Ramos (cell line): ENCODE measurements around the gene FAM180A.
"Not testable (repeated sequence)": the region's sequence is repeated elsewhere in the genome, so short reads cannot be mapped to it uniquely, and the experiment has no call there.

Source experiments
- in situ Hi-C: fragments of 300-500 bp; cut with MboI; formaldehyde crosslinking; loops from one replicate; pipeline ENCODE4 v1.14.3; 2022; ENCODE audit warnings: low sequenced_read_pairs; ENCODE audit not compliant: unreplicated experiment

Gene FAM180A

GRCh38 chr7:135748770-135749169 is at the start of gene FAM180A:
FAM180A (minus strand) TSS chr7:135748813; CDS start chr7:135748580, 233 bp downstream.
- in situ Hi-C loops, result no loop called here

DNA sequence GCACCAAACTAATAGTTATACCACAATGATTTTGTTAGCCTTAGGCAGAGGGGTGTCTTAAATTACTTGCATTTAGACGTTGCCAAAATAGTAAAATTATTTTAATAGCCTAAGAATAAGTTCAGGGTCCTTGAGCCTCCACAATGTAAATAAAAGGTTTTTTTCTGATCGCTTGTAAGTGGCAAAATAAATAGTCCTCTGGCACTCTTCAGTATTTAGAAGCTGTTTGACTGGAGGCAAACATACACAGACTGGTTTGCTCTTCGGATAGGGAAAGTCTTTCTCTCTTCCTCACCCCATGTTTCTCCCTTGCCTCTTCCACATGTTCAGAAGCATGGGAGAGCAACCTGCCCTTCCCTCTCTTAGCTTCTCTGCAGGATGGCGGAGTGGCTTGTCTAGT is 49.5 kb upstream of the FAM180A start:
- in situ Hi-C loops, result no loop called here

DNA sequence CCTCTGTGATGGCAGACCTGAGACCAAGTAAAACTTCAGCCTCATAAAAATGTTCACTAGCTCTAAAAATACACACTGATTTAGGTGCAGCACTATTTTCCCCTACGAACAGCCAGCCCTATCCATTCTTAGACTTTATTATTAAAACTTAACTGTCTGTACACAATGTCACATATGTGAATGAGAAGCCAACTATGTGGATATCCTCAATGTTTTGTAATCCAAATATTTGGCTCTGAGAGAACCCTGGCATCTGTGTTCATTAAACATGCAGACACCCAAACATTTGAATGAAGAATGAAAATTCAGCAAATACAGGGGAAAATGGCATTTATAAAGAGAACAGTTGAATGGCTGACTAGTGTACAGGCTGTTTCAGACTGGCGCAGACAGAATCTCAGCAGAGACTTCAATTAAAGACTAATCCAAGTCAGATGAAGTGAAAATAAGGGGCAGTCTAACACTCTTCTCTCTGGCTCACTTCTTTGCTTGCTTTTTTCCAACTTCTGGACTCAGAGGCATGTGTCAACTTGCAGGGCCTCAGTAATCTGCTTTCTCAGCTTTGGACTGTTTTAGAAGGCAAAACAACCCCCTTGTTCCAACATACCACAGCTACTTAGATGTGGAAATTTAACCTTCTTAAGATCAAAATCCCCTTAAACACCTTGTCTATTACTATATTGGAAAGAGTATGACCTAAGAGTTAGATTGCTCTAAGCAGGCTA is 47.4 kb upstream of the FAM180A start:
- in situ Hi-C loops, result no loop called here

DNA sequence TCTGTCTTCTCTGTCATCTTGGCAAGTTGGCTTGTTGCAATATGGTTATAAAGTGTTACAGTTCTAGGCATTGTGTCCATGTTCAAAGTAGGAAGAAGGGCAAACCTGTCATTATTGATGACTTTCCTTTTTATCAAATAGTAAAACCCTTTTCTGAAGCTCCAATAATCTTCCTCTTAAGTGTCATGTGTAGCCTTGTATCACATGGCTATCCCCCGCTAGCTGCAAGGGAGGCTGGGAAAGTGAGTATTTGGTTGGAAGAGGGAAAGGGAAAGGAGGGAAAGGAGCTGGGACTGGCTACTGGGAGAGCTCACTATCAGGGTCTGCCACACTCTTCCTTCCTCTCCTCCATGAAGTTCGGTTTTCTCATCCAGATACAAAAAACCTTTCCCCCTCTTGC is 45.2 kb upstream of the FAM180A start:
- in situ Hi-C loops, result no loop called here

DNA sequence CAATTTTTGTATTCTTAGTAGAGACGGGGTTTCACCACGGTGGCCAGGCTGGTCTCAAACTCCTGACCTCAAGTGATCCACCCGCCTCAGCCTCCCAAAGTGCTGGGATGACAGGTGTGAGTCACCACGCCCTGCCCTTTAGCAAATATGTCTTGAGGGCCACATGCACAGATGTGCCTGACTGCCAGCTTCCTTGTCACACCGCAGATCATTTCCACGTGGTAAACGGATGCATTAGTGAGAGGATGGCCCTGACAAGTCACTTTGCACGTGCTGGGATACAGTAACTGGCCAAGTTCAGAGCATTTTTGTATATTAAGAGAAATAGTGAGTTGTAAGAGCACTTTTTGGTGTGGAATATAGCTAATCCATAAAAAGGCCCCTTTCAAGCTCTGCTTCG is 44.3 kb upstream of the FAM180A start:
- in situ Hi-C loops, result no loop called here

- in situ Hi-C loops, result no loop called here
Observed at GRCh38 chr7:135792363-135792668, 43.7 kb upstream of the FAM180A start.

- in situ Hi-C loops, result no loop called here
Observed at GRCh38 chr7:135791543-135792362, 43.1 kb upstream of the FAM180A start.

GRCh38 chr7:135790371-135790977 is 41.9 kb upstream of the FAM180A start:
- in situ Hi-C loops, result no loop called here

GRCh38 chr7:135789956-135790355 is 41.3 kb upstream of the FAM180A start:
- in situ Hi-C loops, result no loop called here

DNA sequence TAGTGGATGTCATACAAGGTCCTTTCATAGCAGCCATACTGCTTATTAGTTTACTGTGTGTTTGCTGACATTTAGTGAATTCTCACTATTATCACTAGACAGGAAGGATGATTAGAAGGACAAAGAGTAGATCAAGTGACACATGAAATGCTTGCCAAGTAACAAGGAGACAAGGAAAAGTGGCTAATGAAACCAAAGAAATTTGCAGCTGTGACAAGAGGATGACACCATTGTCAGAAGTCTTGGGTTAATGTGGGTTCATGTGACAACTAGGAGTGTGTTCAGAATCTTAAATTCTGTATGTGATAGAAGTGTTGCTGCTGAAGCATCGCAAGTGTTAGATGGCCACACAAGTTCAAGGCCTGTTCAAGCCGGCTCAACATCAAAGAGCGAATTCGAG is 40.8 kb upstream of the FAM180A start:
- in situ Hi-C loops, result no loop called here

- in situ Hi-C loops, result no loop called here
Observed at GRCh38 chr7:135786911-135787310, 38.3 kb upstream of the FAM180A start.

- in situ Hi-C loops, result no loop called here
Observed at GRCh38 chr7:135785065-135785464, 36.5 kb upstream of the FAM180A start.

GRCh38 chr7:135784013-135784412 is 35.4 kb upstream of the FAM180A start:
- in situ Hi-C loops, result no loop called here

DNA sequence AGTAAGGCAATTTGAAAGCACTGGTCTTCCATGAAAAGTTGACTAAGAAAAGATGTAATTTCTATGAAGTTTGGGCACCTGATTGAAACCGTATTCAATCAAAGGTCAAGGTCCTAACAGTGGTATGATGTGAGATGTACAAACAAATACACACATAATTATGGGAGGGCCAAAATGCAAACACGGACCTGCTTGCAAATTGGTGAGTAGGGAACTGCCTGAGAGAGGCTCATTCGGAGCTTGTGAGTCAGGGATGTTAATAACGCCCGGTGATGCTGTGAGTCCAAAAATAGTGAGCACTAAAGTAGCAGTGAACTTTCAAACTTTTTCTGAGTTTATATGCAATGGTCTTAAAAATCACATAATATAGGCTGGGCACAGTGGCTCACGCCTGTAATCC is 34.2 kb upstream of the FAM180A start:
- in situ Hi-C loops, result no loop called here

DNA sequence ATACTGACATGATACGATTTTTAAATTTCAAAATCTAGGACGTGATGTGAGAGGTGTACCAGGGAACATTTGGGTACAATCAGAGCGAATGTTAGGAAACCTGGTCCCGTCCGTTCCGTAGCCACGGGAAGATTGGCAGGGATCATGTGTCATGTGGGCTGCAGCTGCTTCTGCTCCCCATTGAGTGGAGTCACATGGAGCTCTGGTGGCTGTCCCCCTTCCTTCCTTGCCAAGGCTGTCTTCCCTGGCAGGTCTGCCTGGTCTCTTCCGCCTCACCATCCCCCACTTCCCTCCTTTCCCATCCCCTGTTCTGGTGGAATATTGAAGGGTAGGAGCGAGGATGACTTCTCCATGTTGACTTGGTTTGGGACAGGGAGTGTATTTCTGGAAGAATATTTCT is 33.8 kb upstream of the FAM180A start:
- in situ Hi-C loops, result no loop called here

DNA sequence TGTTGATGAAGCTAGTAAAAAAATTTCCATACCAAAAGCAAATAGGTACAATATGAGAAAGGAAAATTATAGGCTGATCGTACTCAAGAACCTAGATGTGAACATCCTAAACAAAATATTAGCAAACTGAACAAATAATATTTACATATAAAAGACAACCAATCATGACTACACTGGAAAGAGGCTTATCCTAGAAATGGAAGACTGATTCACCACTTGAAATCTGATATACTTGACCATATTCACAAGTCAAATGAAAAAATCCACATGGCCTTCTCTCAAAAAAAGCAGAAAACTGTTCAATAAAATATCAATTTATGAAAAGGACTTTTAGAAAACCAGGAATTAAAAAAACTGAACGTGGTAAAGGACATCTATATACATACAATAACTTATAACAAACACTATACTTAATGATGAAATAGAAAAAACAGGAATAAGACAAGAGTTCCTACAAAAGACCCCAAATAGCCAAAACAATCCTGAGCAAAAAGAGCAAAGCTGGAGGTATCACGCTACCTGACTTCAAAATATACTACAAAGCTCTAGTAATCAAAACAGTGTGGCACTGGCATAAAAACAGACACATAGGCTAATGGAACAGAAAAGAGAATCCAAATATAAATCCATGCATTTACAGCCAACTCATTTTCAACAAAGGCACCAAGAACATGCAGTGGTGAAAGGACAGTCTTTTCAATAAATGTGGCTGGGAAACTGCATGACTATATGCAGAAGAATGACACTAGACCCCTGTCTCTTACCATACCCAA is 29.2 kb upstream of the FAM180A start:
- in situ Hi-C loops, result no loop called here

- in situ Hi-C loops, result not testable (repeated sequence)
Observed at GRCh38 chr7:135775915-135776314, 27.3 kb upstream of the FAM180A start.

GRCh38 chr7:135775230-135775629 is 26.6 kb upstream of the FAM180A start:
- in situ Hi-C loops, result no loop called here

GRCh38 chr7:135774284-135774683 is 25.7 kb upstream of the FAM180A start:
- in situ Hi-C loops, result no loop called here

- in situ Hi-C loops, result no loop called here
Observed at GRCh38 chr7:135773464-135773863, 24.9 kb upstream of the FAM180A start.
